GM21825 (cell line): Measurements from ENCODE around the gene CDK5RAP2.

Source experiments
- ATAC-seq: cut with Tn5 transposase; IDR thresholded peaks from one replicate; pipeline ENCODE4 v1.9.1; 2021; ENCODE audit warnings: mild to moderate bottlenecking, moderate library complexity; ENCODE audit not compliant: unreplicated experiment

Gene CDK5RAP2

GRCh38 chr9:120386390-120387131, 193.4 kb downstream of the CDK5RAP2 start:
- ATAC-seq = no peak

- ATAC-seq = no peak
Measured at GRCh38 chr9:120385606-120386389, 194.2 kb downstream of the CDK5RAP2 start.

GRCh38 chr9:120384925-120385272, 195.1 kb downstream of the CDK5RAP2 start:
- ATAC-seq = no peak

- ATAC-seq = no peak
Measured at GRCh38 chr9:120383999-120384924, 195.7 kb downstream of the CDK5RAP2 start.

GRCh38 chr9:120383611-120383998, 196.4 kb downstream of the CDK5RAP2 start:
- no peak for ATAC-seq

- no peak for ATAC-seq
Measured at GRCh38 chr9:120382453-120382852, 197.5 kb downstream of the CDK5RAP2 start.

- no peak for ATAC-seq
Measured at GRCh38 chr9:120381839-120382238, 198.1 kb downstream of the CDK5RAP2 start.

GRCh38 chr9:120379611-120380010, 200.4 kb downstream of the CDK5RAP2 start:
- no peak for ATAC-seq

- no peak for ATAC-seq
Measured at GRCh38 chr9:120378680-120379079, 201.3 kb downstream of the CDK5RAP2 start.

GRCh38 chr9:120377268-120378159, 202.5 kb downstream of the CDK5RAP2 start:
- no peak for ATAC-seq

GRCh38 chr9:120376101-120376500, 203.9 kb downstream of the CDK5RAP2 start:
- ATAC-seq = no peak

- ATAC-seq = no peak
Measured at GRCh38 chr9:120375316-120375715, 204.7 kb downstream of the CDK5RAP2 start.

GRCh38 chr9:120374817-120375216, 205.2 kb downstream of the CDK5RAP2 start:
- no peak for ATAC-seq

GRCh38 chr9:120374239-120374638, 205.7 kb downstream of the CDK5RAP2 start:
- no peak for ATAC-seq

- no peak for ATAC-seq
Measured at GRCh38 chr9:120372040-120372439, 207.9 kb downstream of the CDK5RAP2 start.

GRCh38 chr9:120369608-120370220, 210.3 kb downstream of the CDK5RAP2 start:
- ATAC-seq = no peak

GRCh38 chr9:120368799-120369198, 211.2 kb downstream of the CDK5RAP2 start:
- ATAC-seq = no peak

GRCh38 chr9:120366644-120367019, 213.3 kb downstream of the CDK5RAP2 start:
- no peak for ATAC-seq

GRCh38 chr9:120365386-120365785, 214.6 kb downstream of the CDK5RAP2 start:
- ATAC-seq = no peak

- no peak for ATAC-seq
Measured at GRCh38 chr9:120363697-120364096, 216.3 kb downstream of the CDK5RAP2 start.
